CD4-positive, alpha-beta T cell (primary cell): Measurements from ENCODE around the gene ALDH3B1. TPM values are rescaled to one million over a fixed set of nuclear protein-coding genes. Genes with fewer than 3 reads are reported as not detected.

Experiments used
- ATAC-seq: fragments of 200-7000 bp; cut with Tn5 transposase; one replicate; pipeline ENCODE4 v1.10.0; 2022; ENCODE audit warnings: mild to moderate bottlenecking; ENCODE audit not compliant: poor library complexity
- CTCF ChIA-PET: fragments of 350-600 bp; sonication (Branson Sonifier 250); formaldehyde crosslinking; loops from one replicate; lab custom pipeline; 2021; ENCODE audit warnings: antibody characterized with exemption, inconsistent platforms; lab: Charles Lee
- POLR2A ChIA-PET: fragments of 350-600 bp; sonication (Branson Sonifier 250); formaldehyde crosslinking; loops from one replicate; lab custom pipeline; 2021; ENCODE audit warnings: antibody characterized with exemption, inconsistent platforms; lab: Charles Lee
- DNase-seq, 14 experiments: peaks; one replicate each; pipeline ENCODE4 v3.0.0-alpha.2; 2013 to 2020; ENCODE audit warnings: mixed read lengths in 2 of 14
- H3K27ac ChIP-seq, 2 donors: one replicate each; pipeline versions ENCODE4 v1.5.1 to v1.7.0; 2013; ENCODE audit warnings: low read length in 2 of 2, low read depth in 1 of 2, mild to moderate bottlenecking in 1 of 2
- H3K27me3 ChIP-seq, 2 experiments: 1 replicate in 1 of 2; 2 replicates in 1 of 2; pipeline versions ENCODE4 v1.6.1 to v1.7.0; 2013; ENCODE audit warnings: low read length in 2 of 2, control low read depth in 1 of 2, mild to moderate bottlenecking in 1 of 2, moderate library complexity in 1 of 2; ENCODE audit not compliant: insufficient read depth in 2 of 2, control insufficient read depth in 1 of 2
- H3K36me3 ChIP-seq: one replicate; pipeline ENCODE4 v1.6.1; 2013; ENCODE audit warnings: low read length, control low read depth; ENCODE audit not compliant: insufficient read depth
- H3K4me1 ChIP-seq: one replicate; pipeline ENCODE4 v1.6.1; 2013; ENCODE audit warnings: low read length, control low read depth; ENCODE audit not compliant: insufficient read depth
- H3K4me3 ChIP-seq: one replicate; pipeline ENCODE4 v1.5.1; 2013; ENCODE audit warnings: mild to moderate bottlenecking, low read length, moderate library complexity
- H3K9me3 ChIP-seq, 2 experiments: 1 replicate in 1 of 2; 2 replicates in 1 of 2; pipeline versions ENCODE4 v1.6.1 to v1.7.0; 2013; ENCODE audit warnings: low read length in 2 of 2, mild to moderate bottlenecking in 2 of 2, control low read depth in 1 of 2, moderate library complexity in 1 of 2; ENCODE audit not compliant: control insufficient read depth in 1 of 2, insufficient read depth in 1 of 2
- H3K27ac Mint-ChIP-seq: one replicate; pipeline ENCODE4 v1.8.0; 2020; ENCODE audit warnings: mixed read lengths
- H3K27me3 Mint-ChIP-seq: one replicate; pipeline ENCODE4 v1.8.0; 2021; ENCODE audit warnings: mixed read lengths
- H3K36me3 Mint-ChIP-seq: one replicate; pipeline ENCODE4 v1.8.0; 2021; ENCODE audit warnings: low read depth, mixed read lengths
- H3K4me1 Mint-ChIP-seq: one replicate; pipeline ENCODE4 v1.8.0; 2021; ENCODE audit warnings: low read depth, mixed read lengths
- H3K4me3 Mint-ChIP-seq: one replicate; pipeline ENCODE4 v1.8.0; 2020; ENCODE audit warnings: mild to moderate bottlenecking, mixed read lengths
- H3K9me3 Mint-ChIP-seq: one replicate; pipeline ENCODE4 v1.8.0; 2020; ENCODE audit warnings: mixed read lengths
- intact Hi-C, 2 experiments: fragments of 100-400 bp; cut with DNase I in 1 of 2; cut with micrococcal nuclease in 1 of 2; formaldehyde crosslinking; loops; one replicate each; pipeline versions ENCODE4 v1.15.1 to v1.9.0; 2023 to 2025; cut with DNase I, micrococcal nuclease
- total RNA-seq, 174 experiments: library from RNA in 2 of 174; stranded (reverse) in 2 of 174; gene quantifications; one replicate each; pipeline ENCODE4 v1.2.3 and lab custom pipeline; 2021 to 2026
- TF ChIP-seq, protein P1 (sequence below): fragments of 200-600 bp; IDR thresholded peaks from one replicate; pipeline ENCODE4 v1.8.0; 2022; ENCODE audit warnings: antibody characterized with exemption, mild to moderate bottlenecking

ALDH3B1 gene
- total RNA-seq, 2 experiments from 2014 or later: 0.34 to 0.44 TPM

DNA sequence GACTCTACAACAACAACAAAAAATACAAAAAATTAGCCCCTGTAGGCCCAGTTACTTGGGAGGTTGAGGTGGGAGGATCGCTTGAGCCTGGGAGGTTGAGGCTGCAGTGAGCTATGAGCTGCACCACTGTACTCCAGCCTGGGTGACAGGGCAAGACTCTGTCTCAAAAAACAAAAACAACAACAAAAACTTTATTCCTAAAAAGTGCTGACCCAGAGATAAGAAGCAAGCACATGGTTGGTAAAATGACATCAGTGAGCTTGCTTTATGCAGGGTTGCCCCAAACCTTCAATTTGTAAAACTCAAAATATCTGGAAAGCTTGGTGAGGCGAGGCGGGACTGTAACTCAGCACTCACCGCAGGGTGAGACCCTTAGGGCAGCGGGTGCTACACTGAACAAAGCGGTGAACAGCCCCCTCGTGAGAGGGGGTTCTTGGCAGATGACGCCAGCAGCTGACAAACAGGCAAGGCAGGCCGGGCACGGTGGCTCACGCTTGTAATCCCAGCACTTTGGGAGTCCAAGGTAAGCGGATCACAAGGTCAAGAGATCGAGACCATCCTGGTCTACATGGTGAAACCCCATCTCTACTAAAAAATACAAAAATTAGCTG lies 25.2 kb downstream of the ALDH3B1 start:
- TF ChIP-seq, protein P1, sequence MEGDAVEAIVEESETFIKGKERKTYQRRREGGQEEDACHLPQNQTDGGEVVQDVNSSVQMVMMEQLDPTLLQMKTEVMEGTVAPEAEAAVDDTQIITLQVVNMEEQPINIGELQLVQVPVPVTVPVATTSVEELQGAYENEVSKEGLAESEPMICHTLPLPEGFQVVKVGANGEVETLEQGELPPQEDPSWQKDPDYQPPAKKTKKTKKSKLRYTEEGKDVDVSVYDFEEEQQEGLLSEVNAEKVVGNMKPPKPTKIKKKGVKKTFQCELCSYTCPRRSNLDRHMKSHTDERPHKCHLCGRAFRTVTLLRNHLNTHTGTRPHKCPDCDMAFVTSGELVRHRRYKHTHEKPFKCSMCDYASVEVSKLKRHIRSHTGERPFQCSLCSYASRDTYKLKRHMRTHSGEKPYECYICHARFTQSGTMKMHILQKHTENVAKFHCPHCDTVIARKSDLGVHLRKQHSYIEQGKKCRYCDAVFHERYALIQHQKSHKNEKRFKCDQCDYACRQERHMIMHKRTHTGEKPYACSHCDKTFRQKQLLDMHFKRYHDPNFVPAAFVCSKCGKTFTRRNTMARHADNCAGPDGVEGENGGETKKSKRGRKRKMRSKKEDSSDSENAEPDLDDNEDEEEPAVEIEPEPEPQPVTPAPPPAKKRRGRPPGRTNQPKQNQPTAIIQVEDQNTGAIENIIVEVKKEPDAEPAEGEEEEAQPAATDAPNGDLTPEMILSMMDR: no peak
- Histone ChIP-seq H3K4me3 (no peak overlapping the region), H3K9me3 (no peaks in the 10 kb centered on the region), H3K4me1 (peaks cover 76% of the 10 kb centered on the region), H3K36me3 (peaks cover 25% of the 10 kb centered on the region), H3K27ac (no peak overlapping the region), H3K27me3 (no peaks in the 10 kb centered on the region)
- DNase-seq: no peak
- ChIA-PET CTCF (interaction anchor here (0.7 kb wide), 1 partner anchor 174 kb away, joined by 3 read pairs; no protein-coding TSS in a partner anchor), POLR2A (no interaction called here)
- peaks cover 12% of the 10 kb centered on the region for H3K36me3 Mint-ChIP-seq
- peak overlapping the region; percentile 65 for H3K27ac Mint-ChIP-seq
- ATAC-seq: no peak
- intact Hi-C loops: loop anchor here in 1 of 2 experiments (5.0 kb wide), 1 partner anchor 427 kb away; the partner anchor contains the start of gene PPP6R3
- no peak overlapping the region for H3K4me3 Mint-ChIP-seq
- no peaks in the 10 kb centered on the region for H3K27me3 Mint-ChIP-seq
- peaks cover 40% of the 10 kb centered on the region for H3K4me1 Mint-ChIP-seq
- no peaks in the 10 kb centered on the region for H3K9me3 Mint-ChIP-seq

DNA sequence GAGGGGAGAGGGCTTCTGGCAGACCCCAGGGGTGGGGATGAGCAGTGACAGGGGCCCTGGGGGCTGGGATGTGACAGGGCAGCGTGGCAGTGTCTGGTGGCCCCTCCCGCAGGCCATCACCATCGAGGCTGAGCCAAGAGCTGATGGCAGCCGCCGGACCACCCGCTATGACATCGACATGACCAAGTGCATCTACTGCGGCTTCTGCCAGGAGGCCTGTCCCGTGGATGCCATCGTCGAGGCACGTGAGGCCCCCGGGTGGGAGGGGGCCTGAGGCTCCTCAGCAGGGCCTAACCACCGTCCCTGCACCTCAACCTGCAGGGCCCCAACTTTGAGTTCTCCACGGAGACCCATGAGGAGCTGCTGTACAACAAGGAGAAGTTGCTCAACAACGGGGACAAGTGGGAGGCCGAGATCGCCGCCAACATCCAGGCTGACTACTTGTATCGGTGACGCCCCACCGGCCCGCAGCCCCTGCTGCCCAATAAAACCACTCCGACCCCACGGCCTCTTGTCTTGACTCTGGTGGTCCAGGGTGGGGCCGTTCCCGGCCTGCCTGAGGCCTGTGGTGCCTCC lies 26.1 kb downstream of the ALDH3B1 start:
- H3K27ac ChIP-seq: peak overlapping the region in 1 of 2 donors; percentile 77
- ATAC-seq (no peak), DNase-seq (peak in 2 of 14 experiments; percentile 34 to 52)
- no peaks in the 10 kb centered on the region for H3K9me3 Mint-ChIP-seq
- TF ChIP-seq, protein P1: no peak
- peaks cover 79% of the 10 kb centered on the region for H3K4me1 ChIP-seq
- ChIA-PET POLR2A (no interaction called here), CTCF (no interaction called here)
- H3K27me3 Mint-ChIP-seq: no peaks in the 10 kb centered on the region
- peak overlapping the region; percentile 82 for H3K4me3 Mint-ChIP-seq
- H3K9me3 ChIP-seq: no peaks in the 10 kb centered on the region
- intact Hi-C loops: loop anchor here in 1 of 2 experiments (5.0 kb wide), 1 partner anchor 426 kb away; the partner anchor contains the start of gene PPP6R3
- peaks cover 5% of the 10 kb centered on the region for H3K36me3 Mint-ChIP-seq
- H3K4me3 ChIP-seq: no peak overlapping the region
- peaks cover 36% of the 10 kb centered on the region for H3K4me1 Mint-ChIP-seq
- H3K27me3 ChIP-seq: no peaks in the 10 kb centered on the region
- H3K36me3 ChIP-seq: peaks cover 27% of the 10 kb centered on the region
- H3K27ac Mint-ChIP-seq: peak overlapping the region; percentile 85

DNA sequence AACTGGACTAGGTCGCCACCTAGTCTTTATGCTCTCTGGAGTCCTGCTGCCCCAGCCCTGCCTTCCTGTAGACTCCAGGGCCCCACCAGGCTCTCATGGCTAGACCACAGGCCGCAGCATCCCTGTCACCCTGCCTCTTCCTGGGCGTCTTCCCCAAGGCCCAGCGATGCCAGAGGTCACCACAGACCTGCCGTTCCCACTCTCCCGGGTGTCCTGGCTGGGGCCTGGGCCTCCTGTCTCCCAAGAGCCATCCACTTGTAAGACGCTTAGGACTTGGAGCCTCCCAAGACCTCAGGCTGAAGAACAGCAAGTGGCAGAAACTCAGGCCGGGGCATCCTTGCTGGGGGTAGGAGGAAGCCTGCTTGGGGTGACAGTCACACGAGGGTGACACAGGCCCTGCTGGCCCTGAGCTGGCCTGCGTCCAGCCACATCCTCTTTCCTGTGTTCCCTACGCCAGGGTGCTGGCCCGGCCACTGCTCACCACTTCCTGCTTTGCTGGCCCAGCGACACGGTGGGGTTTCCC lies 26.7 kb downstream of the ALDH3B1 start:
- TF ChIP-seq, protein P1: no peak
- ChIA-PET CTCF (no interaction called here), POLR2A (interaction anchor here (1.5 kb wide), 1 partner anchor 83 kb away, joined by 3 read pairs; no protein-coding TSS in a partner anchor)
- peaks cover 31% of the 10 kb centered on the region for H3K4me1 Mint-ChIP-seq
- Histone ChIP-seq H3K9me3 (no peaks in the 10 kb centered on the region), H3K36me3 (peaks cover 32% of the 10 kb centered on the region), H3K27me3 (no peaks in the 10 kb centered on the region), H3K4me3 (no peak overlapping the region), H3K4me1 (peaks cover 79% of the 10 kb centered on the region), H3K27ac (peak overlapping the region; percentile 48 to 77)
- H3K36me3 Mint-ChIP-seq: peaks cover 8% of the 10 kb centered on the region
- peak overlapping the region; percentile 85 for H3K27ac Mint-ChIP-seq
- no peaks in the 10 kb centered on the region for H3K9me3 Mint-ChIP-seq
- intact Hi-C loops: loop anchor here in 1 of 2 experiments (5.0 kb wide), 1 partner anchor 426 kb away; the partner anchor contains the start of gene PPP6R3
- no peaks in the 10 kb centered on the region for H3K27me3 Mint-ChIP-seq
- peak overlapping the region; percentile 82 for H3K4me3 Mint-ChIP-seq
- ATAC-seq (no peak), DNase-seq (peak in 4 of 14 experiments; percentile 34 to 78 (median 66))
